ENCODE measurements around the gene MEOX2.

GRCh38 chr7:15678653-15679052 is 7.8 kb downstream of the MEOX2 start:
- TF ChIP-seq CTCF (IDR thresholded peaks at IDR 0.05) (no peak), POLR2A (IDR thresholded peaks at IDR 0.05) (no peak)

All from right lobe of liver (tissue), 4 donors.